ENCODE measurements around the gene FAM241A. TPM values are rescaled to one million over a fixed set of nuclear protein-coding genes. Genes with fewer than 3 reads are reported as not detected.
A peak's percentile ranks its signal among the peaks of the same experiment; 100 is the strongest.

Gene FAM241A
- total and polyA plus RNA-seq, 9 of the 15 experiments (the other 6 are each of a cell fraction or from before 2014, with no cell fraction given): 2.3 to 8.5 (median 5.3) TPM

DNA sequence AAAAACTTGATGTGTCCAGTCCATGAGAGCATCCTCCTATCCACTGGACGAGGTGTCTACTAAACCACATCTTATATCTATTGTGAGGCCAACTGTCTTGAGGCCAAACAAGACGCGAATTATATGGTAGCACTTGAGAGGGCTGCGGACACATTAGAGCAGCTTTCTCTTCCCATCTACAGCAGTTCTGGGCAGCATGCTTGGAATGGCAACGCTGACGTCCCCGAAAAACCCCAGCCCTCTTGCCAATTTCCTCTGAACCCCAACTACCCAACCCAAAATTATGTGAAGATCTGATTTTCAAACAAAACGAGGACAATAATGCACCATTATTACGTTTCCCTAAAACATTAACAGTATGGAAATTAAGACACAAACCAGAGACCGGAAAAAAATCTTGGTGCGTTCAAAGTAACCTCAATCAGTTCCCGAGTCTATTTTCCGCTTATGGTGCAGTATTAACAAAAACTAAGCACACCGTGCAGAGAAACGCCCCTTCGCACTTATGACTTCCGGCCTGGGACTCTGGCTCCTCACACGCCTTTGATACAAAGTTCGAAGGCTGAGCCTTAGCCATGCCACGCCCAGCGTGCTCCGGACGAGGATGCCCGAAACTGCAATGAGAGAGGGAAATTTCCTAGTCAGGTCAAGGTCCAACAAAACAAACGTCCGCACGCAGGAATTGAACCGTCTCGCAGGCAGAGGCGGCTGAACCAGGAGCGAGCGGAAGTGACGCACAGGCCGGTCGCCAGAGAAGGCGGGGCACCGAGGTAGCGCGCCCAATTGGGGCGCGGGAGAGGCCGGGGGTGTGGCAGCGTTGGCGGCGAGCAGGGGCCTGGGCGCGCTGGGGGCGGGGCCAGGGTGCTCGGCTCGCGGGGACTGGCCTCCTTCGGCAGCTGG lies 85.9 kb downstream of the FAM241A start (continued):
- TF ChIP-seq MEF2D (tag; conservative IDR thresholded peaks at IDR 0.05; ENCODE audit: low read depth): no peak; the same call in 1 of the 2 replicates
- TF ChIP-seq, protein P1, sequence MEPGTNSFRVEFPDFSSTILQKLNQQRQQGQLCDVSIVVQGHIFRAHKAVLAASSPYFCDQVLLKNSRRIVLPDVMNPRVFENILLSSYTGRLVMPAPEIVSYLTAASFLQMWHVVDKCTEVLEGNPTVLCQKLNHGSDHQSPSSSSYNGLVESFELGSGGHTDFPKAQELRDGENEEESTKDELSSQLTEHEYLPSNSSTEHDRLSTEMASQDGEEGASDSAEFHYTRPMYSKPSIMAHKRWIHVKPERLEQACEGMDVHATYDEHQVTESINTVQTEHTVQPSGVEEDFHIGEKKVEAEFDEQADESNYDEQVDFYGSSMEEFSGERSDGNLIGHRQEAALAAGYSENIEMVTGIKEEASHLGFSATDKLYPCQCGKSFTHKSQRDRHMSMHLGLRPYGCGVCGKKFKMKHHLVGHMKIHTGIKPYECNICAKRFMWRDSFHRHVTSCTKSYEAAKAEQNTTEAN (CRISPR knock-in tag; IDR thresholded peaks at IDR 0.05): no peak
- no peak for TF ChIP-seq NONO (IDR thresholded peaks at IDR 0.05; ENCODE audit: low read depth in 2 of 2, low read length in 1 of 2)
- TF ChIP-seq, protein P2, sequence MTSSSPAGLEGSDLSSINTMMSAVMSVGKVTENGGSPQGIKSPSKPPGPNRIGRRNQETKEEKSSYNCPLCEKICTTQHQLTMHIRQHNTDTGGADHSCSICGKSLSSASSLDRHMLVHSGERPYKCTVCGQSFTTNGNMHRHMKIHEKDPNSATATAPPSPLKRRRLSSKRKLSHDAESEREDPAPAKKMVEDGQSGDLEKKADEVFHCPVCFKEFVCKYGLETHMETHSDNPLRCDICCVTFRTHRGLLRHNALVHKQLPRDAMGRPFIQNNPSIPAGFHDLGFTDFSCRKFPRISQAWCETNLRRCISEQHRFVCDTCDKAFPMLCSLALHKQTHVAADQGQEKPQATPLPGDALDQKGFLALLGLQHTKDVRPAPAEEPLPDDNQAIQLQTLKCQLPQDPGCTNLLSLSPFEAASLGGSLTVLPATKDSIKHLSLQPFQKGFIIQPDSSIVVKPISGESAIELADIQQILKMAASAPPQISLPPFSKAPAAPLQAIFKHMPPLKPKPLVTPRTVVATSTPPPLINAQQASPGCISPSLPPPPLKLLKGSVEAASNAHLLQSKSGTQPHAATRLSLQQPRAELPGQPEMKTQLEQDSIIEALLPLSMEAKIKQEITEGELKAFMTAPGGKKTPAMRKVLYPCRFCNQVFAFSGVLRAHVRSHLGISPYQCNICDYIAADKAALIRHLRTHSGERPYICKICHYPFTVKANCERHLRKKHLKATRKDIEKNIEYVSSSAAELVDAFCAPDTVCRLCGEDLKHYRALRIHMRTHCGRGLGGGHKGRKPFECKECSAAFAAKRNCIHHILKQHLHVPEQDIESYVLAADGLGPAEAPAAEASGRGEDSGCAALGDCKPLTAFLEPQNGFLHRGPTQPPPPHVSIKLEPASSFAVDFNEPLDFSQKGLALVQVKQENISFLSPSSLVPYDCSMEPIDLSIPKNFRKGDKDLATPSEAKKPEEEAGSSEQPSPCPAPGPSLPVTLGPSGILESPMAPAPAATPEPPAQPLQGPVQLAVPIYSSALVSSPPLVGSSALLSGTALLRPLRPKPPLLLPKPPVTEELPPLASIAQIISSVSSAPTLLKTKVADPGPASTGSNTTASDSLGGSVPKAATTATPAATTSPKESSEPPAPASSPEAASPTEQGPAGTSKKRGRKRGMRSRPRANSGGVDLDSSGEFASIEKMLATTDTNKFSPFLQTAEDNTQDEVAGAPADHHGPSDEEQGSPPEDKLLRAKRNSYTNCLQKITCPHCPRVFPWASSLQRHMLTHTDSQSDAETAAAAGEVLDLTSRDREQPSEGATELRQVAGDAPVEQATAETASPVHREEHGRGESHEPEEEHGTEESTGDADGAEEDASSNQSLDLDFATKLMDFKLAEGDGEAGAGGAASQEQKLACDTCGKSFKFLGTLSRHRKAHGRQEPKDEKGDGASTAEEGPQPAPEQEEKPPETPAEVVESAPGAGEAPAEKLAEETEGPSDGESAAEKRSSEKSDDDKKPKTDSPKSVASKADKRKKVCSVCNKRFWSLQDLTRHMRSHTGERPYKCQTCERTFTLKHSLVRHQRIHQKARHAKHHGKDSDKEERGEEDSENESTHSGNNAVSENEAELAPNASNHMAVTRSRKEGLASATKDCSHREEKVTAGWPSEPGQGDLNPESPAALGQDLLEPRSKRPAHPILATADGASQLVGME (CRISPR knock-in tag; IDR thresholded peaks at IDR 0.05): no peak
- TF ChIP-seq ZNF778 (CRISPR knock-in tag; IDR thresholded peaks at IDR 0.05): no peak
- TF ChIP-seq ZNF347 (CRISPR knock-in tag; IDR thresholded peaks at IDR 0.05; ENCODE audit: low read depth): no peak
- TF ChIP-seq ZNF57 (CRISPR knock-in tag; IDR thresholded peaks at IDR 0.05): no peak
- no peak for TF ChIP-seq DNMT1 (IDR thresholded peaks at IDR 0.05)
- TF ChIP-seq RBM25 (IDR thresholded peaks at IDR 0.05; ENCODE audit: low read depth, low read length, severe bottlenecking): peak; percentile 53
- no peak for TF ChIP-seq ZNF583 (CRISPR knock-in tag; IDR thresholded peaks at IDR 0.05)
- TF ChIP-seq MCM2 (IDR thresholded peaks at IDR 0.05; ENCODE audit: low read depth): no peak
- TF ChIP-seq, protein P3, sequence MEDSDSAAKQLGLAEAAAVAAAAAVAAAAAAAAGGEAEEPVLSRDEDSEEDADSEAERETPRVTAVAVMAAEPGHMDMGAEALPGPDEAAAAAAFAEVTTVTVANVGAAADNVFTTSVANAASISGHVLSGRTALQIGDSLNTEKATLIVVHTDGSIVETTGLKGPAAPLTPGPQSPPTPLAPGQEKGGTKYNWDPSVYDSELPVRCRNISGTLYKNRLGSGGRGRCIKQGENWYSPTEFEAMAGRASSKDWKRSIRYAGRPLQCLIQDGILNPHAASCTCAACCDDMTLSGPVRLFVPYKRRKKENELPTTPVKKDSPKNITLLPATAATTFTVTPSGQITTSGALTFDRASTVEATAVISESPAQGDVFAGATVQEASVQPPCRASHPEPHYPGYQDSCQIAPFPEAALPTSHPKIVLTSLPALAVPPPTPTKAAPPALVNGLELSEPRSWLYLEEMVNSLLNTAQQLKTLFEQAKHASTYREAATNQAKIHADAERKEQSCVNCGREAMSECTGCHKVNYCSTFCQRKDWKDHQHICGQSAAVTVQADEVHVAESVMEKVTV (CRISPR knock-in tag; IDR thresholded peaks at IDR 0.05): no peak
- TF ChIP-seq EP300 (IDR thresholded peaks at IDR 0.05; ENCODE audit: low read length): peak; percentile 14; the same call in 1 of the 2 replicates
- TF ChIP-seq POLR2H (tag; IDR thresholded peaks at IDR 0.05; ENCODE audit: low read depth): peak; percentile 84
- TF ChIP-seq, protein P4, sequence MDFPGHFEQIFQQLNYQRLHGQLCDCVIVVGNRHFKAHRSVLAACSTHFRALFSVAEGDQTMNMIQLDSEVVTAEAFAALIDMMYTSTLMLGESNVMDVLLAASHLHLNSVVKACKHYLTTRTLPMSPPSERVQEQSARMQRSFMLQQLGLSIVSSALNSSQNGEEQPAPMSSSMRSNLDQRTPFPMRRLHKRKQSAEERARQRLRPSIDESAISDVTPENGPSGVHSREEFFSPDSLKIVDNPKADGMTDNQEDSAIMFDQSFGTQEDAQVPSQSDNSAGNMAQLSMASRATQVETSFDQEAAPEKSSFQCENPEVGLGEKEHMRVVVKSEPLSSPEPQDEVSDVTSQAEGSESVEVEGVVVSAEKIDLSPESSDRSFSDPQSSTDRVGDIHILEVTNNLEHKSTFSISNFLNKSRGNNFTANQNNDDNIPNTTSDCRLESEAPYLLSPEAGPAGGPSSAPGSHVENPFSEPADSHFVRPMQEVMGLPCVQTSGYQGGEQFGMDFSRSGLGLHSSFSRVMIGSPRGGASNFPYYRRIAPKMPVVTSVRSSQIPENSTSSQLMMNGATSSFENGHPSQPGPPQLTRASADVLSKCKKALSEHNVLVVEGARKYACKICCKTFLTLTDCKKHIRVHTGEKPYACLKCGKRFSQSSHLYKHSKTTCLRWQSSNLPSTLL (IDR thresholded peaks at IDR 0.05): no peak

Measured in K562 (cell line).